OCI-LY3 (cell line): ENCODE results near the gene AOX1.

Experiments
- H2AFZ ChIP-seq: fragments of 200-600, 300-600 bp; shearing (Covaris generic); 2 replicates; pipeline ENCODE4 v1.6.0; 2014; ENCODE audit warnings: antibody characterized with exemption, low read depth, low read length
- H3K27ac ChIP-seq: fragments of 200-600, 300-600 bp; sonication (generic); 2 replicates; pipeline ENCODE4 v1.5.1; 2014; ENCODE audit warnings: mild to moderate bottlenecking, low read length, moderate library complexity, mixed read lengths
- H3K27me3 ChIP-seq: fragments of 200-600, 300-600 bp; sonication (generic); 2 replicates; pipeline ENCODE4 v1.6.1; 2014; ENCODE audit warnings: low read depth, low read length, mixed read lengths
- H3K36me3 ChIP-seq: fragments of 200-600, 300-600 bp; sonication (generic); replicated peaks from 2 replicates; pipeline ENCODE3; 2014; ENCODE audit warnings: low read depth, low read length, mixed read lengths
- H3K4me1 ChIP-seq: fragments of 300-600, 200-600 bp; sonication (generic); 2 replicates; pipeline ENCODE4 v1.6.1; 2014; ENCODE audit warnings: low read length, mixed read lengths
- H3K4me2 ChIP-seq: fragments of 200-600, 300-600 bp; sonication (generic); 2 replicates; pipeline ENCODE4 v1.6.1; 2014; ENCODE audit warnings: low read length, mixed read lengths
- H3K4me3 ChIP-seq: fragments of 300-600, 200-600 bp; sonication (generic); 2 replicates; pipeline ENCODE4 v1.5.1; 2014; ENCODE audit warnings: antibody characterized with exemption, mild to moderate bottlenecking, low read length, moderate library complexity
- H3K79me2 ChIP-seq: fragments of 300-600, 200-600 bp; shearing (Covaris generic); 2 replicates; pipeline ENCODE4 v1.6.1; 2014; ENCODE audit warnings: mild to moderate bottlenecking, low read length, mixed read lengths
- H3K9ac ChIP-seq: fragments of 300-600, 200-600 bp; shearing (Covaris generic); 2 replicates; pipeline ENCODE4 v1.6.0; 2014; ENCODE audit warnings: mild to moderate bottlenecking, low read length, moderate library complexity
- H3K9me3 ChIP-seq: fragments of 200-600, 300-600 bp; shearing (Covaris generic); 2 replicates; pipeline ENCODE4 v1.6.1; 2014; ENCODE audit warnings: low read length, mixed read lengths; ENCODE audit not compliant: insufficient read depth
- H4K20me1 ChIP-seq: fragments of 200-600, 300-600 bp; sonication (generic); 2 replicates; pipeline ENCODE4 v1.6.1; 2016; ENCODE audit warnings: low read length, mixed read lengths; ENCODE audit not compliant: insufficient read depth
- EZH2phosphoT487 ChIP-seq: fragments of 200-600 bp; shearing (Covaris generic); IDR thresholded peaks from 2 replicates; pipeline ENCODE4 v1.6.1; 2018; ENCODE audit warnings: antibody characterized with exemption, mixed run types, low read depth
- TF ChIP-seq, protein P1 (sequence below): fragments of 200-600, 300-600 bp; sonication (generic); IDR thresholded peaks from 2 replicates; pipeline ENCODE4 v1.5.1; 2014; ENCODE audit warnings: antibody characterized with exemption, low read length, low read depth

The AOX1 gene

GRCh38 chr2:200689115-200689514, 103.3 kb downstream of the AOX1 start:
- Histone ChIP-seq H3K79me2 (no peaks in the 10 kb centered on the region), H3K4me3 (no peak overlapping the region), H3K9ac (no peak overlapping the region), H3K27me3 (no peaks in the 10 kb centered on the region; the same call in 1 of the 2 replicates), H3K9me3 (no peaks in the 10 kb centered on the region), H3K4me2 (no peak overlapping the region), H2AFZ (no peak overlapping the region), H3K4me1 (no peaks in the 10 kb centered on the region), H3K36me3 (no peaks in the 10 kb centered on the region), H4K20me1 (no peaks in the 10 kb centered on the region), H3K27ac (no peak overlapping the region)
- TF ChIP-seq, protein P1, sequence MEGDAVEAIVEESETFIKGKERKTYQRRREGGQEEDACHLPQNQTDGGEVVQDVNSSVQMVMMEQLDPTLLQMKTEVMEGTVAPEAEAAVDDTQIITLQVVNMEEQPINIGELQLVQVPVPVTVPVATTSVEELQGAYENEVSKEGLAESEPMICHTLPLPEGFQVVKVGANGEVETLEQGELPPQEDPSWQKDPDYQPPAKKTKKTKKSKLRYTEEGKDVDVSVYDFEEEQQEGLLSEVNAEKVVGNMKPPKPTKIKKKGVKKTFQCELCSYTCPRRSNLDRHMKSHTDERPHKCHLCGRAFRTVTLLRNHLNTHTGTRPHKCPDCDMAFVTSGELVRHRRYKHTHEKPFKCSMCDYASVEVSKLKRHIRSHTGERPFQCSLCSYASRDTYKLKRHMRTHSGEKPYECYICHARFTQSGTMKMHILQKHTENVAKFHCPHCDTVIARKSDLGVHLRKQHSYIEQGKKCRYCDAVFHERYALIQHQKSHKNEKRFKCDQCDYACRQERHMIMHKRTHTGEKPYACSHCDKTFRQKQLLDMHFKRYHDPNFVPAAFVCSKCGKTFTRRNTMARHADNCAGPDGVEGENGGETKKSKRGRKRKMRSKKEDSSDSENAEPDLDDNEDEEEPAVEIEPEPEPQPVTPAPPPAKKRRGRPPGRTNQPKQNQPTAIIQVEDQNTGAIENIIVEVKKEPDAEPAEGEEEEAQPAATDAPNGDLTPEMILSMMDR: no peak
- TF ChIP-seq EZH2phosphoT487: no peak

- no peaks in the 10 kb centered on the region for H3K36me3 ChIP-seq
- H3K9me3 ChIP-seq: peaks cover 3% of the 10 kb centered on the region; the same call in 1 of the 2 replicates
- H3K4me1 ChIP-seq: no peaks in the 10 kb centered on the region
- H2AFZ ChIP-seq: no peak overlapping the region
- no peak overlapping the region for H3K27ac ChIP-seq
- H3K9ac ChIP-seq: no peak overlapping the region
- H3K79me2 ChIP-seq: no peaks in the 10 kb centered on the region
- H3K4me2 ChIP-seq: no peak overlapping the region
- TF ChIP-seq EZH2phosphoT487: no peak
- TF ChIP-seq, protein P1: no peak
- H3K27me3 ChIP-seq: no peaks in the 10 kb centered on the region
- H4K20me1 ChIP-seq: no peaks in the 10 kb centered on the region
- no peak overlapping the region for H3K4me3 ChIP-seq
These were observed 108.1 kb downstream of the AOX1 start for GRCh38 chr2:200693836-200694470.

GRCh38 chr2:200695191-200695590, 109.4 kb downstream of the AOX1 start:
- peaks cover 3% of the 10 kb centered on the region; the same call in 1 of the 2 replicates for H3K9me3 ChIP-seq
- no peaks in the 10 kb centered on the region for H4K20me1 ChIP-seq
- H3K4me3 ChIP-seq: no peak overlapping the region
- no peak overlapping the region for H3K27ac ChIP-seq
- H3K79me2 ChIP-seq: no peaks in the 10 kb centered on the region
- H3K4me2 ChIP-seq: no peak overlapping the region
- no peaks in the 10 kb centered on the region for H3K27me3 ChIP-seq
- no peak for TF ChIP-seq EZH2phosphoT487
- TF ChIP-seq, protein P1: no peak
- H3K9ac ChIP-seq: no peak overlapping the region
- H3K36me3 ChIP-seq: no peaks in the 10 kb centered on the region
- no peaks in the 10 kb centered on the region for H3K4me1 ChIP-seq
- no peak overlapping the region for H2AFZ ChIP-seq

DNA sequence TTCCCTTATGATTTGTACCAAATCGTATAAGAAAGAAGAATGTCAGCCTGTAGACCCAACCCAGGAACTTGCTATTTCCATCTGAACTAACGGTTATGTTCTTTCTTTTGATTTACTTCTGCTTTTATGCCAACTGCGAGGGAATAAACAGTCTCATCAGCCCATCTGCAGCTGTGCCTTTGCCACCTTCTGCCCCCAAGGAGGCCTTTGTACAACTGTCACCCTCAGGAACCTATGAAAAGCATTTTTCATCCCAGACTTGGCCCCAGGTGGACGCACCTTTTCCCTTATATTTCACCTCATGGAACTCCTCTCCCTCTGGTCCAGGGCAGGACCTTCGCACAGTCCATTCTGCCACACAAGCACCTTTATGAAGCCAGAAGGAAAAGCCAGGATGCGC, 109.8 kb downstream of the AOX1 start:
- Histone ChIP-seq H3K4me3 (no peak overlapping the region), H3K4me1 (no peaks in the 10 kb centered on the region), H3K4me2 (no peak overlapping the region), H3K9ac (no peak overlapping the region), H3K27me3 (no peaks in the 10 kb centered on the region), H4K20me1 (no peaks in the 10 kb centered on the region), H3K9me3 (peaks cover 3% of the 10 kb centered on the region; the same call in 1 of the 2 replicates), H3K79me2 (no peaks in the 10 kb centered on the region), H3K27ac (no peak overlapping the region), H3K36me3 (no peaks in the 10 kb centered on the region), H2AFZ (no peak overlapping the region)
- TF ChIP-seq, protein P1: no peak
